Stimulated activated CD8-positive, alpha-beta memory T cell treated with anti-CD3 and anti-CD28 coated beads, Interleukin-7, amount 100 ng/mL, for 24 hours (primary cell): Measurements from ENCODE around the gene EVA1A.
A peak's percentile ranks its signal among the peaks of the same experiment; 100 is the strongest.

Experiments
- DNase-seq: peaks from one replicate; pipeline ENCODE4 v3.0.0-alpha.2; 2020; ENCODE audit warnings: low read depth

EVA1A gene, protein sequence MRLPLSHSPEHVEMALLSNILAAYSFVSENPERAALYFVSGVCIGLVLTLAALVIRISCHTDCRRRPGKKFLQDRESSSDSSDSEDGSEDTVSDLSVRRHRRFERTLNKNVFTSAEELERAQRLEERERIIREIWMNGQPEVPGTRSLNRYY

DNA sequence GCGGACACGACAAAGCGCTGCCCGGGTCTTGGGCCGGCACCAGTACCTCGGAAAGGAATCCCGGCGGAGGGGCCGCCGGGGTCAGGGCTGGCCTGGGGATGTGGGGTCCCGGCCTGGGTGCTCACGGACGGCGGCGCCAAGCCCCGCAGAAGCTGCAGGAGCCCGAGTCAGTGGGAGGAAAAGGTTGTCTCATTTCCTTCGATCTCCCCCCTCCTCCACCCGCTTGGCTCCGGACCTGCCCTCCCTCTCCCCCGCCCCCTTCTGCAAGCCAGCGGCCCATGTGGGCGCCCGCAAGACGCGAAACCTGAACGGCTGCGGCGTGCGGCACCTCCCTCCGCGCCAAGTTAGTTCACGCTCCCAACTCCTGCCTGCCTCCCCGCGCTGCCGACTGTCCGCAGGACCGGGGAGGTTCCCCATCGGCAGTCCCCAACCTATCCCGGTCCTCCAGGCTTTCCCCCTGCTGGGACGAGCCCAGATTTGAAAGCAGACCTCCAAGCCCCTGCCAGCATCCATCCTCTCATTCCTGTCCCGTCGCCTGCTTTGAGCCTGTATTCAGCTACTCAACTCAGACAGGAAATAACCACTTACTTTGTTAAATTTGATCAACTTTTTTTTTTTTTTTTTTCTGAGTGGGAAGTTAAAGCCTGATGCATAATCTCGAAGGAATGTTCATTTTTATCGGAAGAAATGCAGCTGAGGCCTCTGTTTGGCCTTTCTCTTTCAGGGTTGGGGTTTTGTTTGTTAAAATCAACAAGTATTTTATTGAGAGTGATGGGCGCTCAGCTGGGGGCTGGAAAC is at the start of gene EVA1A:
TSS of gene EVA1A (minus strand) at position 172 of the 798 bp plus-strand sequence. CDS start 42,799 bp downstream, outside the sequence.
- DNase-seq = no peak

DNA sequence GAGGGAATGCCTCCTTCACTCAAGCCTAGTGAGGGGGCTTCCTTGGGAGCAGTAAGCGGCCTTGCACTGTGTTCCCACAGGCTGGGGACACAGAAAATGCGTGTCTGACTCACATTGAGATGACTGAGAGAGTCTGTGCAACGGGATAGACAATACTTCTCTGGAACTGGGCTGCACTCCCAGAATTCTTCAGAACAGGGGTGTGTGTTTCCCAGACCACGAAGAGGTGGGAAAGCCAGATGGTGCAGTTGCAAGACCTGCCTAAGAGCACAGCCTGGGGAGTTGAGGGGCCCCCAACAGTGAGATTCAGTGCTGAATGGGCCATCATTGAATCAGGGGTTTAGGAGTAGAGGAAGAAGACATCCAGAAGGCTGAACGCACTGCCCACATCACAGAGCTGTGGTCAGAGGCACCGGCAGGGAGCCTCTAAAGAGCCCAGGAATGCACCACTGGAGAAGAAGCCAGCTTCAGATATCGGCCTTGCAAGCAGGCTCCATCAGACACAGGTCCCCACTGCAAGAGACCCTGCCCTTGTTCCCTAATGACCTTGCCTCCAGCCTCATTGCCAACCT is 49.3 kb upstream of the EVA1A start:
- no peak for DNase-seq

DNA sequence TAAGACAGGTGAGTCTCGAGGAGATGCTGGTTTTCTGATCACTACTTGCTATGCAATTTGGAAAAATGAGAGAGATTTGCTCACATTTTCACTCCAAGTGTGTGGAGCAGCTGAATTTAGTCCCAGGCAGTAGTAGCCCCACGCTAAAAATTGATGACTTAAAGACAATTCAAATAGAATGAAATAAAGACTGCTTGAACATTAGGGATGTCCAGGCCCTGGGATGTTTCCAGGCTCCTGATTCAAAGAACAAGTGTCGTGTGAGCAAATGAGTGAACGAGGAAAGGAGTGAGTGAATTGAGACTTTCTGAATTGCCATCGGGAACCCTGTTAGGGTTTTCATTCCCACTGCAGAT is 48.6 kb upstream of the EVA1A start:
- no peak for DNase-seq

DNA sequence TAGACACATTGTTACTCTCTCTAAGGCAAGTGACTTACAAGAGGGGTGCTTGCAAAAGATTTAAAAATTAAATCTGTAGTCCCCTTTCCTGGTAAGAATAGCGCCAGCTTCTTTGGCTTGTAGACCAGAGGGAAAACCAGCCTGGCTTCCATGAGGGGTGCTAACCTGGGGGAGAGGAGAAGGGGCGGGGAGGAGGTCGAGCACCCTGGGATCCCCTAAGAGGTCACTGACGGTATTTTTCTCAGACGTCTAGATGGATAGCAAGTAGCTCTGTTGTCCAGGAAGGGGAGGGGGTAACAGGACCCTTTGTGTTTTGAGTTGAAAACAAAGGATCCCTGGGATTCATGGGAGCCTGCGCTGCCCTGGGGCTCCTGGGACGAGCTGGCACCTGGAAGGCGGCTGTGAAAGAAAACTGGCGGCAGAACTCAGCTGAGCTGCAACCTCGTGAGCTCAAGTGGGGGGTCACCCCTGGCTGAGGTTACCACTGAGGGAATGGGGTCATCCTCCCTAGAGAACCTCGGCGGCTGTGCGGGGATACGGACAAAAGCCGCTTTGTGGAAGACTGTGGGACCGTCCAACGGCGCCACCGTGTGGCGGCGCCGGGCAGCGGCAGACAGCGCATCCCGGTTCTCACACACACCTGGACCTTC is 48.1 kb upstream of the EVA1A start:
- peak; percentile 12 for DNase-seq

DNA sequence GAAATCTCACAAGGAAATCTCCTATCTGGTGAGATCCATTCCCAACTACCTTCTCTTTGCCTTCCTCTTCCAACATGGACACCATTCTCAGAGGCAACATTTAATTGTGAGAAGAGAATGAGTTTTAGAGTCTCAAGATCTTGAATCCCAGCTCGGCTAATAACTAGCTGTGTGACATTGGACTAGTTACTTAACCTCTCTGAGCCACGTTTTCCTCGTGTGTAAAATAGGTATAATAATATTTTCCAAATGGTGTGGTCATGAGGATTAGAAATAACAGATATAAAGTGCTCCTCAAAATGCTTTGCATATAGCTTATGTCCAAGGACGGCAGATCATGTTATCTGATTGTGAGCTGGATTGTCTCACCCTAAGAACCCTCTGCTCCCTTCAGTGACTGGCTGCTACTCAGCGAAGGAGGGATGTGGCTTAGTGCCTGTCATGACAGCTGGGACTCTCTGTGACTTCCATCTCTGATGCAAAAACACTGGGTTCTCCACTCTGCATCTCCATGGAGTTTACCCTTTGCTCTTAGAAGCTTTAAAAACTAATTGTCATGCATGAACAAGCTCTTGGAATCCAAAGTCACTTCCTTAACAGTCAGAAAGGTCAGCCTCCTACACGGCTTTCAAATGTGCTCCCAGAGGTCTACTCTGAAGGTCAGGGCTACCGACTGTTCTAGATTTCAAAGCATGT is 47.4 kb upstream of the EVA1A start:
- no peak for DNase-seq

DNA sequence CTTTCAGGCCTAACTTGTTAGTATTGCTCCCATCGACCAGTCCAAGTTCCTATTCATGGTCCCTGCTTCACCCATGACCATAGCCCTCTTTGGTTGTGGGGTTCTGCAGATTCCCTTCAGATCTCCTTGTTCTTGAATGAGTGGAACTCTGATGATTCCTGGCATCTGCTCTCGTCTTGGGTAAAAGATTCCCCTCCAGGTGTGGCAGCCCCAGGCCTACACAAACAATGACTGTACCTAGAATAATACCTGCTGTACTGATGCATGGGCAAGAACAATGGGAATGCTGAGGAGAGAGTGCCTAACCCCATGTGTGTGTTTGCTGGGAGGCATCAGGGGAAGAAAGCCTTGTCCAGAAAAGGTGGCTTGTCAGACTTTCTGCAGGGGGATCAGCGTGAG is 46.7 kb upstream of the EVA1A start:
- no peak for DNase-seq

DNA sequence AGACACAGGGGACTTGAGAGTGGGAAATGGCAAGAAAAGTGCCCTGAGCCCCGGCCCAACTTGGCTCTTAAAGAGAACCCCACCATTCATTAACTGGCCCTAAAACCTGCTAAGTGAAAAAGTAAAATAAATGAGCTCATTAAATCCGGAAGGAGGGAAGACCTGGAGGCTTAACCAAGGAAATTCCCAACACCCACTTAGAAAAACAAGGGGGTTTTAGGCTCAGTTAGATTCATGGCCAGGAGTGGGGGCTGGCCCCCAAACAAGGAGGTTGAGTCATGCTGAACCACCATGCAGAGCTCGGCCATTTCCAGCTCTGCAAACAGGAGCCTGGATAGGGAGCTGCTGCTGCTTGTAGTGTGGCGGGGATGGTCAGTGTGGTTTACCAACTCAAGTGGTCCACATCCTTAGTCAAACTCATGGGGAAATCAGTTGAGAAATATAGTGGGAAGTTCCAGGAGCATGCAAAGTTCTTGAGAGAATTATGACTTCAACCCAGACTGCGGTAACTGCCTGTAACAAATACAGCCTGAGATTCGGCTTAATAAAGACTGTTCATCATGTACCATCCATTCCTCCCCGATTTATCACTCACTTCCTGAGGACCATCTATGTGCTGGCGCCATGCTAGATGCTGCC is 46.1 kb upstream of the EVA1A start:
- DNase-seq = no peak

DNA sequence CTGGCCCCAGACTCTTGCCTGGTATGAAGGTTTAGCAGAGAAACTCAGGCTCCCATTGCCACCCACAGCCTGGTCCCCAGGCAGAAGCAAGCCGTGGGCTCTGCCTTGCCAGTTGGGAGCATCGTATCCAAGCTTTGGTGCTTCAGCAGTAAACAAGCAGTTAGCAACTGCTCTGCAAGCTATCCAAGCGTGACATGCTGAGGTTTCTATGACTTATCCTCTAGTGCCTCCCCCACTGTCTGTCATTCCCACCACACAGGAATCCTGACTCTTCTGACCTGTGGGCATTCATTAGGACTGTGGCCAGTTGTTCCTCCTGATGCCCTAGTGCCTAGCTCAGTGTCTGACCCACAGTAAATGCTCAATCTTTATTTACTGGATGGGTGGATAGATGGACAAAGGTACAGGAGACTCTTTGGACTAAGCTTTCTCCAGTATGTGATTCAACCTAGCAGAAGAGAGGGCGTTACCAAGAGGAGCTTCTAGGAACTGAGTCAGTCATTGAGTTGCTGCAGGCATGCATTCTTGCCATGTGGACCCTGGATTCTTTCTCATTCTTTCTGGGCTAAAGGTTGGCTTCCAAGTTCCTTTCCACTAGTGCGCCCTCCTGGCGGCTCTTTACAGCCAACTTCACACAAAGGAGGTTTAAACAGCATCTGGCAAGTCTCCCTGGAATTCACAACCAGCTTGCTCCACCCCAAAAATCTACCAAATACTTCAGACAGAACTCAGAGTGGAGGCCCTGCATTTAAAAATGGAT is 45.2 kb upstream of the EVA1A start:
- no peak for DNase-seq

DNA sequence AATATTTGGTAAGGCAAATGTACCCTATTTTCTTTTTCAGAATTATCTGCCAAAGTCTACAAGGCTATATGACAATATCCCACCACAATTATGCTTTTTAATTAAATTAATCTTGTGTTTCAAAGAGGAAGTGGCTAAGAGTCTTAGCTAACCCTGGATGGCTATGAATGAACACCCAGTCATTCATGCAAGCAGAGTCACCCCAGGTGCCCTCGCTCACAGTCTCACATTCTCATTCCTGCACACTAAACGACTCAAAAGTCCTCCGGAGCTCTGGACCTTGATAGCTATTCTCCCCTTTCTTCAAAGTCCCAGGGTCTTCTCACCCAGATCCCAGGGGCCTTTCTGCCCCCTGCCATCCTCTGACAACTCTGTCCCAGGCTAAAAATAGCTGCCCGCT is 43.7 kb upstream of the EVA1A start:
- DNase-seq = no peak

DNA sequence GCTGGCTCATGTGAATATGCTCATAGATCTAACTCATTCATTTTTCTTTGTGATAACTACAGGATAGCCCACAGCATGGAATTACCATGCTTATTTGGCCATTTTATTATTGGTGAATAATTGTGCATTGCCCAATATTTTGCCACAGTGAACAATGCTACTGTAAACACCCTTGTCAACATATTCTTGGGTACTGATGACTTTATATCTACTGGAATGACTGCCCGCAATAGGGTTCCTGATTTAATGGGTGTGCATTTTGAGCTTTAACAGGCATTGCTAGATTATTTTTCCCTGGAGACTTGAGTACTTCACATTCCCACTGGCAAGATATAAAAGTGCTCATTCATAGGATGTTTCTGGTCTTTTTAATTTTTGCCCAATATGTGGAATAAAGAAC is 42.7 kb upstream of the EVA1A start:
- DNase-seq = no peak

DNA sequence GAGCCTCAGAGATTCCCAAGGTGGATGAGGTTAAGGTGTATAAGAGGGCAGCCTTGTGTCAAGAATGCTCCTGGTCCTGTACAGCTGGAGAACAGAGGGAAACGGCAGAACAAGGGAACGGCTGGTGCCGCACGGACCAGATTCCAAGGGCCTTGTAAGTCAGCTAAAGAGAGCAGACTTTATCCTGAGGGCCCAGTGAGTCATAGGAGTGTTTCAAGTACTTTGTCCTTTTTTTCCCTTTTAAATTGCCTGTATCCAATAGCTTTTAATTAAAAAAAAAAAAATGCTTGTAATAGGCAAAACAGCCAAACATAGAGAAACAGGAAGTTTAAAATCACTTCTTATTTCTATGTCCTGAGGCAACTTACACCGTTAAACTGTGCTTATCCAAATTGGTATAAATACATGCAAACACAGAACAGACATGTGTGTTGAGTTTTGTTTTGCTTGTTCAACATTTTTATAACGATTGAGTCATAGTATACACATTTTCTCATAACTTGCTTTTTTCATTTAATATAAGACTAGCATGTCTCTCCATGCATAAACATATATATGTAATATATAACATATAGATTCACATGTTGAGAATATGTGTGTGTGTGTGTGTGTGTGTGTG is 42.1 kb upstream of the EVA1A start:
- no peak for DNase-seq

DNA sequence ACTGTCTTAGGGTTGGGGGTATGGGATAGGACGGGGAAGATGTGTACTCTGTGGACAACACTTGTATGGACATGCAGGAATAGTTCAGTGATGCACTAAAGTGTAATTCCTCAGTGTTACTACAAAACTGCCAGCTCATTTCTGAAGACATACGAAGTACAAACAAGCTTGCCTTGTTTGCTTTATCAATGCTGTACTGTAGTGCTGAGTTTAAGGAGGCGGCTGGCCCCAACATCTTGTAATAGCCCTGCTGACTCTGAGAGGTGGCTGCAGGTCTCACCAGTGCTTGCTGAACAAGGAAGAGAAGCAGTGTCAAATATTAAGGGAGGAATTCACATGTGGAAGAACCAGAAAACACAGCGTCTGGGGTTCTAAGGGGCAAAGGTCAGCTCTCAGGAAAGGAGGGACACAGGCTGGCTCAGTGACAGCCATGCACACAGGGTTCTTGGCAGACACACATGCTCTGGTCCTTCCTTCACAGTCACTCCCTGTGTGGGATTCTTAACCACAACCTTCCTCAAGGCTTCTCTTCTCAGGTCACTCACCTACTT is 39.8 kb upstream of the EVA1A start:
- no peak for DNase-seq

DNA sequence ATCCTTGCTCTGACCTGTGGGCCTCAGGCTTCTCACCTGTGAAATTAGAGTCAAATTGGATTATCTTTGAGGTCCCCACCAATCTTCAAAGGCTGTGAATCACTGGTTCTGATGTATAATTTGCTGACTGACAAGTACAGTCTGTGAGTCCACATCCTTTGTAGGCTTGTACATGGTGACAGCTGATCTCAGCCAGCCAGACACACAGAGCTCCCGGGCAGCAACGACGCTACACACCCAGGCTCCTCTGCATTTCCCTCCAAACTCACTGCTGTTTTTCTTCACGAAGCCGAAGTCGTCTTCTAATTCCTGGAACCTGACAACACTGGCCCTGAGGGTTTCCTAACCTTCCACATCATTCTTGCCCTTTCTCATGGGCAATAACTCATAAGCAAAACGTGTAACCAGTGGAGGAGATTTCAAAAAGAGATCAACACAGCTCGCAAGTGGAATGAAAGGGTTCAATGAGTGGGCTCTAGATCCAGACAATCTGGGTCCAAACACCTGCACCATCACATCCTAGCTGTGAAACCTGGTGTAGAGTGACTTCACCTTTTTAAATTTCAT is 37.9 kb upstream of the EVA1A start:
- no peak for DNase-seq

DNA sequence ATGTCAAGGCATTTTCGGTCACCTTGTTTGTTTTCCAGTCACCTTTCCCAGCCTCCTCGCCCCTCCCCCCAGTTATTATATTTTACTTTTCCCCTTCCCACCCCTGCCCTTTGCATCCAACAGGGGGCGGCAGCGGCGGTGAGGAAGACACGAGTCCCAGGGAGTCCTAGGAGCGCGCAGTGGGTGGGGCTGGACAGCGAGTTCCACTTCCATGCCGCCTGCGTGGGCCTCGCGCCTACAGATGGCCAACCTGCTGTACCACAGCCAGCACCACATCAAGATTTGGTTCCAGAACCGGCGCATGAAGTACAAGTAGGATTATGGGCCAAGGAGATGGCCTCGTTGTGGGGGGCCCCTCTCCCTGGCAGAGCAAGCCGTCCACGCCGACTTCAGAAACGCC is 37.2 kb upstream of the EVA1A start:
- no peak for DNase-seq

DNA sequence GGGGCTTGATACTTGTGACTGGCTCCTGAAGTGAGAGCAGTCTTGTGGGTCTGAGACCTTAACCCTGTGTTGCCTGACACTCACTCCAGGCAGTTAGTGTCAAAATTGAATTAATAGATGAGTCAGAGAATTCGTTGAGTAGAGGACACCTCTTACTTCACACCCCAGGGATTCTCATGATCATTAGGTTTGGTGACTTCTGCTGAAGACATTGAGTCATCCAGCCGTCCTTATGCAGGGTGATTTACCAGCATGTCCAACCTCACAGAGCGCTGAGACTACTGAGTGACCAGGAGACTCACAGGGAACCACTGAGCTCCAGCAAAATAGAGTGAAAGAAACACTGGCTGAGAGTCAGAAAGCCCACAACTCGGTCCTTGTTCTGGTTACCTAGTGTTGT is 36.0 kb upstream of the EVA1A start:
- DNase-seq = no peak

DNA sequence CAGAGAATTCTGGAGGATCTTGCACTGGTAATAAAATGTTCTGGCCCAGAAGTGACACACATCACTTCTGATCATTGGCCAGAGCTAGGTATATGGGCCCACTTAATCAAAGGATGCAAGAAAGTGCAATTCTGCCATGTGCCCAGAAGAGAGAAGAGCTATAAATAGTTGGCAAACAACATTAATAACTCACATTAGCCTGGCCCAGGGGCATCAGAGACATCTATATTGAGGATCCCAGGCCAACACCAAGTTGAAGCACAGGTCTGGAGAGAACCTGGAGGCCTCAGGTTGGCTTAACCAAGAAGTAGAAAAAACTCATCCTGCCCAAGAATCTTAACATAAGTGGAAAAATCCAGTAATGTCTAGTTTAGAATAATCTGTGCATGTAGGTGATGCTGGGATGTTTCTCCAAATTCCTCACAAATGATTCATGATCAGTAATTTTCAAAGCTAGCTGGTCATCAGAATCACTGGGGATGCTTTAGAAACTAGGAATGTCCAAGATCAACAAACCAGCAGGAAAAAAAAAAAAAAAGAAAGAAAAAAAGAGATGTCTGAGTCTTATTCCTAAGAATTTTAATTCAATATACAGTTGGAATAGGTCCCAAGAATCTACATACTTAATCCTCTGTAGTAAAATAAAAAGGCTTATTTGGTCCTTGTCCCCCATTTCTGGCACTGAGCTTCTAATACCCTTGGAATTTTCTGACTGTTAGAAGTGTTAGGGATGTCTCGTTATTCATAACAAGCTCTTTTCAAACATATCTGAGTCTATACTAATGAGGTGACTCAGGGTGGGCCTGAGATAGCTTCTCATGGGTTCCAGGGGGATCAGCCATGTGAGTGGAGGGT is 35.0 kb upstream of the EVA1A start:
- no peak for DNase-seq

DNA sequence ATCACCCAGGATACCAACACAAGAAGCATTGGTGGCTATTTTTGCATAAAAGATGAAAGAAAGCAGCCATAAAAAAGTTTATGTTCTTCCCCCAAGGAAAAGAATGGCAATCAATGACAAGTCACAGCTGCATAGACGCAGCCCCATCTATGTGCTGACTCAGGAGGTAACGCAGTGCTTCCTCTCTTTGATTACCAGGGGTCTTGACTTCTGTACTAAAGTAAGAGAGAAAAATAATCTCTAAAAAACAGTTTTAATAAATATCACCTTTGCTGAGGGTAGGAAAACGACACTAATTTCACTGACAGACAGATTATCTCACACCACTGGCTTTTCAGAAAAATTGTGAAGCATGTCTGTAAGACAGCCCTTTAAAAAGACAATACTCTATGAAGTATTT is 33.9 kb upstream of the EVA1A start:
- no peak for DNase-seq

DNA sequence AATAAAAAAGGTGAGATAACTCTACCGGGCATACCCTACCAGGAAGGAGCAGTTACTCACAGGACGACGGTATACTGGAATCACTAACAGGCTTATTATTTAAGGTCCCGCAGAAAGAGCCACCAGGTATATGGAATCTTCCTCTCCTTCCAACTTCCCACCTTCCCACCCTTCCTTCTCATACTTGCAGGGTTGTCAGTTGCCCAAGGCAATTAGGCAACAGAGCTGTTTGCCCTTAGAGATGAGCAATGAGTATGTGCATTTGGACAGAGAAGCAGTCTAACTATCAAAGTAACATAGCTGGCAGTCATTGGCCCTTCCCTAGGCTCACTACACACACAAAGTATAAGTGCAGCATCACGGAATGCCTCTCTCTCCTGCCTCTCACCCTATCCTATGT is 32.1 kb upstream of the EVA1A start:
- no peak for DNase-seq

DNA sequence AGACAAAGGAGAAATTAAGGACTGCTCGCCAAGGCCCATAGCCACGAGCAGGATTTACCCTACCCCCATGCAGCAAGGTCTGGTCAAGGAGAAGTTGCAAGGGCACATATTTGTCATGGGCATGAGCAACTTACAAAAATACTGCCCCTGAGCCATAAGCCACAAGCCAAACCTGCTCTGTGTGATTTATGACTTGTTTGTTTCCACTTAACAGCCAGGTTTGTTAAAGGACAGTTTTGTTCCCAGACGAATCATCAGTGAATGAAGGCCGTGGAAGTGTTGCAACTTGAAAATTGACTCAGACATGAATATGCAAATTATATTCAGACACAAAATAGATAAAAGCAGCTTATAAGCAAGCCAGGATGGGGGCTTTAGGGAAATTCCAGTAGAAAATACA is 31.3 kb upstream of the EVA1A start:
- DNase-seq = no peak
